Loucy (cell line): ENCODE data around the gene TMEM30B.

Experiments
- H2AFZ ChIP-seq: fragments of 200-600 bp; sonication (generic); 2 replicates; pipeline ENCODE4 v1.6.0; 2016; ENCODE audit warnings: antibody characterized with exemption, mild to moderate bottlenecking, low read length, moderate library complexity
- H3F3A ChIP-seq: fragments of 200-600 bp; 2 replicates; pipeline ENCODE4 v1.6.0; 2016; ENCODE audit warnings: antibody characterized with exemption, low read depth, mild to moderate bottlenecking
- H3K27me3 ChIP-seq: fragments of 200-600 bp; sonication (generic); 2 replicates; pipeline ENCODE4 v1.6.1; 2014; ENCODE audit warnings: low read length, mild to moderate bottlenecking; ENCODE audit not compliant: insufficient read depth, poor library complexity, severe bottlenecking
- H3K36me3 ChIP-seq: fragments of 200-600 bp; sonication (generic); 2 replicates; pipeline ENCODE4 v1.6.1; 2016; ENCODE audit warnings: low read length; ENCODE audit not compliant: insufficient read depth
- H3K4me1 ChIP-seq: fragments of 200-600 bp; sonication (generic); 2 replicates; pipeline ENCODE4 v1.5.1; 2014; ENCODE audit warnings: low read length, mild to moderate bottlenecking; ENCODE audit not compliant: insufficient read depth, poor library complexity, severe bottlenecking
- H3K4me2 ChIP-seq: fragments of 200-600 bp; sonication (generic); 2 replicates; pipeline ENCODE4 v1.6.0; 2014; ENCODE audit warnings: antibody characterized with exemption, low read length, low read depth, mild to moderate bottlenecking; ENCODE audit not compliant: poor library complexity, severe bottlenecking
- H3K4me3 ChIP-seq: fragments of 200-600 bp; sonication (generic); 2 replicates; pipeline ENCODE4 v1.5.1; 2014; ENCODE audit warnings: low read length, mild to moderate bottlenecking, mixed read lengths; ENCODE audit not compliant: poor library complexity, severe bottlenecking
- H3K79me2 ChIP-seq: fragments of 200-600 bp; sonication (generic); 2 replicates; pipeline ENCODE4 v1.6.1; 2014; ENCODE audit warnings: low read length; ENCODE audit not compliant: insufficient read depth
- H3K9ac ChIP-seq: fragments of 200-600 bp; sonication (generic); 2 replicates; pipeline ENCODE4 v1.6.0; 2014; ENCODE audit warnings: mild to moderate bottlenecking, low read depth, low read length, moderate library complexity; ENCODE audit not compliant: poor library complexity, severe bottlenecking
- H3K9me2 ChIP-seq: fragments of 200-600 bp; sonication (generic); replicated peaks from 2 replicates; pipeline ENCODE4 v1.6.1; 2016; ENCODE audit warnings: low read depth, low read length, mixed read lengths
- H3K9me3 ChIP-seq: fragments of 200-600 bp; sonication (generic); 2 replicates; pipeline ENCODE4 v1.6.1; 2014; ENCODE audit warnings: mild to moderate bottlenecking, antibody characterized with exemption, low read length, low read depth; ENCODE audit not compliant: insufficient read depth
- H4K20me1 ChIP-seq: fragments of 200-600 bp; sonication (generic); 2 replicates; pipeline ENCODE4 v1.6.0; 2014; ENCODE audit warnings: antibody characterized with exemption, low read length, mild to moderate bottlenecking; ENCODE audit not compliant: insufficient read depth, poor library complexity, severe bottlenecking
- CTCF ChIP-seq: fragments of 200-600 bp; sonication (generic); conservative IDR thresholded peaks from 2 replicates; pipeline ENCODE4 v1.5.1; 2014; ENCODE audit warnings: mild to moderate bottlenecking, antibody characterized with exemption, low read length
- EZH2phosphoT487 ChIP-seq: fragments of 200-600 bp; IDR thresholded peaks from 2 replicates; pipeline ENCODE4 v1.6.1; 2018; ENCODE audit warnings: antibody characterized with exemption, mild to moderate bottlenecking, moderate library complexity, borderline replicate concordance

Gene TMEM30B

DNA sequence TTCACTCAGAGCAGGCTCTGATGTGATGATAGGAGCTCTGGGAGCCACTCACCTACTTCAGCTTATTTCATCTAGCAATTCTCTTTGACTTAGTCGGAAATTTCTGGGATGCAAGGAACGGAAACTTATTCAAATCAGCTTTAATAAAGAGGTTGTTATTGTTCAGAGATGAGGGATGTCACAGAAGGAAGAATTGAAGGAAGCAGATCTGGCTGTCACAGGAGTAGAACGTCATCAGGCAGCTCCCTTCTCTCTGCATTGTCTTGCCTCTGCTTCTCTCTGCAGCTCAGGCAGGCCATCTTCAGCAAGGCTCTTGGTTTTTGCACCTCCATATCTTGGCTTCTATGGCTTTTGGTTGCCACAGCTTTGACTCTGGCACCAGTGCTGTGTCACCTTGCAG lies 7.6 kb upstream of the TMEM30B start:
- no peaks in the 10 kb centered on the region for H3K9me3 ChIP-seq
- H3K27me3 ChIP-seq, result no peaks in the 10 kb centered on the region
- no peak overlapping the region for H2AFZ ChIP-seq
- H3K9ac ChIP-seq, result no peak overlapping the region
- no peaks in the 10 kb centered on the region for H3K9me2 ChIP-seq
- H4K20me1 ChIP-seq, result no peaks in the 10 kb centered on the region
- no peak for TF ChIP-seq EZH2phosphoT487
- TF ChIP-seq CTCF, result no peak
- no peaks in the 10 kb centered on the region for H3K79me2 ChIP-seq
- H3K4me1 ChIP-seq, result peaks cover 22% of the 10 kb centered on the region
- H3K4me2 ChIP-seq, result no peak overlapping the region
- peaks cover 5% of the 10 kb centered on the region; the same call in 1 of the 2 replicates for H3F3A ChIP-seq
- no peaks in the 10 kb centered on the region for H3K36me3 ChIP-seq
- no peak overlapping the region for H3K4me3 ChIP-seq

- H3K4me3 ChIP-seq, result no peak overlapping the region
- no peaks in the 10 kb centered on the region for H3K9me2 ChIP-seq
- H3K4me1 ChIP-seq, result peaks cover 26% of the 10 kb centered on the region
- H3K79me2 ChIP-seq, result no peaks in the 10 kb centered on the region
- no peak for TF ChIP-seq EZH2phosphoT487
- TF ChIP-seq CTCF, result no peak
- H3K4me2 ChIP-seq, result no peak overlapping the region
- H3K36me3 ChIP-seq, result no peaks in the 10 kb centered on the region
- H2AFZ ChIP-seq, result no peak overlapping the region
- no peaks in the 10 kb centered on the region for H3K9me3 ChIP-seq
- H3K9ac ChIP-seq, result no peak overlapping the region
- H3K27me3 ChIP-seq, result no peaks in the 10 kb centered on the region
- H4K20me1 ChIP-seq, result no peaks in the 10 kb centered on the region
- peaks cover 6% of the 10 kb centered on the region; the same call in 1 of the 2 replicates for H3F3A ChIP-seq
Measured at GRCh38 chr14:61288228-61288627, 7.1 kb upstream of the TMEM30B start.

DNA sequence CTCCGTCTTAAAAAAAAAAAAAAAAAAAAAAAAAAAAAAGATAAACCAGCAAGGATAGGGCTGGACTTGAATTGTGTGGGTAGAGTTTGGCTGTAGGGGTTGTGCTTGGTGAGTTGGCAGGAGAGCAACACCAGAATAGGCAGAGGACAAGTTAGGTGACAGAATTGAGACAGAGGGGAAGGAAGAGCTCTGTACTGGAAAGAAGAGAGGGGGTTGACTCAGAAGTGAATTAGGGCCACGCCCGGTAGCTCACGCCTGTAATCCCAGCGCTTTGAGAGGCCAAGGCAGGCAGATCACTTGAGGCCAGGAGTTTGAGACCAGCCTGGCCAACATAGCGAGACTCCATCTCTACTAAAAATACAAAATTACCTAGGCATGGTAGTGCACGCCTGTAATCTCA lies 6.1 kb upstream of the TMEM30B start:
- TF ChIP-seq EZH2phosphoT487 (no peak), CTCF (no peak)
- H3K9me2 ChIP-seq, result no peaks in the 10 kb centered on the region
- no peaks in the 10 kb centered on the region for H3K36me3 ChIP-seq
- no peaks in the 10 kb centered on the region for H3K27me3 ChIP-seq
- no peak overlapping the region for H3K9ac ChIP-seq
- H3K4me1 ChIP-seq, result peaks cover 28% of the 10 kb centered on the region
- no peak overlapping the region for H3K4me3 ChIP-seq
- no peaks in the 10 kb centered on the region for H3K9me3 ChIP-seq
- H4K20me1 ChIP-seq, result no peaks in the 10 kb centered on the region
- no peak overlapping the region for H3K4me2 ChIP-seq
- peaks cover 6% of the 10 kb centered on the region; the same call in 1 of the 2 replicates for H3F3A ChIP-seq
- H3K79me2 ChIP-seq, result no peaks in the 10 kb centered on the region
- H2AFZ ChIP-seq, result no peak overlapping the region
